OCI-M1 (cell line): Measurements from ENCODE around the gene FIGN.

Source experiments
- DNase-seq: peaks from one replicate; lab custom pipeline; 2025; lab: John Stamatoyannopoulos, UW

Gene FIGN

GRCh38 chr2:163558251-163559021 lies 177.4 kb downstream of the FIGN start:
- DNase-seq = no peak

- DNase-seq = no peak
These were observed 179.3 kb downstream of the FIGN start for GRCh38 chr2:163556511-163556910.

GRCh38 chr2:163554864-163555263 lies 180.9 kb downstream of the FIGN start:
- DNase-seq = no peak

GRCh38 chr2:163553601-163554000 lies 182.2 kb downstream of the FIGN start:
- no peak for DNase-seq

- no peak for DNase-seq
These were observed 183.1 kb downstream of the FIGN start for GRCh38 chr2:163552758-163553157.

GRCh38 chr2:163551616-163552373 lies 184.0 kb downstream of the FIGN start:
- no peak for DNase-seq

GRCh38 chr2:163548970-163549369 lies 186.8 kb downstream of the FIGN start:
- no peak for DNase-seq
